HFFc6 (cell line): ENCODE data around the gene TNS3. TPM values are rescaled to one million over a fixed set of nuclear protein-coding genes. Genes with fewer than 3 reads are reported as not detected.

Experiments
- DNase-seq: peaks from one replicate; pipeline ENCODE4 v3.0.0-alpha.2; 2018
- H3K27ac Mint-ChIP-seq: 2 replicates; pipeline ENCODE4 v1.8.0; 2020; ENCODE audit warnings: mild to moderate bottlenecking, mixed read lengths
- H3K27me3 Mint-ChIP-seq: 2 replicates; pipeline ENCODE4 v1.8.0; 2021; ENCODE audit warnings: mild to moderate bottlenecking, moderate library complexity, mixed read lengths; ENCODE audit not compliant: insufficient read depth
- H3K36me3 Mint-ChIP-seq: 2 replicates; pipeline ENCODE4 v1.8.0; 2021; ENCODE audit warnings: low read depth, mixed read lengths
- H3K4me1 Mint-ChIP-seq: 2 replicates; pipeline ENCODE4 v1.8.0; 2020; ENCODE audit warnings: low read depth, mixed read lengths
- H3K4me3 Mint-ChIP-seq: 2 replicates; pipeline ENCODE4 v1.8.0; 2020; ENCODE audit warnings: mild to moderate bottlenecking, moderate library complexity, mixed read lengths
- H3K9me3 Mint-ChIP-seq: 2 replicates; pipeline ENCODE4 v1.8.0; 2020; ENCODE audit warnings: mild to moderate bottlenecking, mixed read lengths
- CTCF ChIP-seq: fragments of 200-600 bp; sonication (generic); IDR thresholded peaks from 2 replicates; pipeline ENCODE4 v1.5.0; 2021; ENCODE audit warnings: antibody characterized with exemption, mild to moderate bottlenecking
- total RNA-seq, 6 experiments: library from RNA; stranded (reverse); fragmentation: NEBNext Ultra II Directional; extraction: Animal tissue kit (Norgen Biotek cat#: 25700); gene quantifications; 2 replicates in 1 of 6; 3 replicates in 5 of 6; pipeline ENCODE4 v1.2.3, GENCODE V29; 2021

TNS3 gene
- total RNA-seq, 6 experiments from 2014 or later = 50.8 to 77.0 (median 67.8) TPM

- TF ChIP-seq CTCF = no peak
- no peak overlapping the region for H3K27ac Mint-ChIP-seq
- H3K36me3 Mint-ChIP-seq = peaks cover 6% of the 10 kb centered on the region
- DNase-seq = no peak
- H3K9me3 Mint-ChIP-seq = peaks cover 5% of the 10 kb centered on the region
- peaks cover 2% of the 10 kb centered on the region; the same call in 1 of the 2 replicates for H3K27me3 Mint-ChIP-seq
- H3K4me3 Mint-ChIP-seq = no peak overlapping the region
- peaks cover 24% of the 10 kb centered on the region for H3K4me1 Mint-ChIP-seq
Measured at GRCh38 chr7:47268851-47269836, 312.8 kb downstream of the TNS3 start.

GRCh38 chr7:47267346-47267745 is 314.6 kb downstream of the TNS3 start:
- H3K27ac Mint-ChIP-seq = no peak overlapping the region
- H3K4me3 Mint-ChIP-seq = no peak overlapping the region
- peaks cover 5% of the 10 kb centered on the region for H3K9me3 Mint-ChIP-seq
- peaks cover 6% of the 10 kb centered on the region for H3K36me3 Mint-ChIP-seq
- DNase-seq = no peak
- peaks cover 25% of the 10 kb centered on the region for H3K4me1 Mint-ChIP-seq
- TF ChIP-seq CTCF = no peak
- peaks cover 2% of the 10 kb centered on the region; the same call in 1 of the 2 replicates for H3K27me3 Mint-ChIP-seq

- Mint-ChIP-seq H3K4me1 (peaks cover 25% of the 10 kb centered on the region), H3K36me3 (peaks cover 6% of the 10 kb centered on the region), H3K4me3 (no peak overlapping the region), H3K27ac (no peak overlapping the region), H3K27me3 (peaks cover 2% of the 10 kb centered on the region; the same call in 1 of the 2 replicates), H3K9me3 (peaks cover 5% of the 10 kb centered on the region)
- TF ChIP-seq CTCF = no peak
- no peak for DNase-seq
Measured at GRCh38 chr7:47266799-47267198, 315.1 kb downstream of the TNS3 start.

GRCh38 chr7:47266131-47266706 is 315.7 kb downstream of the TNS3 start:
- Mint-ChIP-seq H3K36me3 (peaks cover 6% of the 10 kb centered on the region), H3K27me3 (peaks cover 2% of the 10 kb centered on the region; the same call in 1 of the 2 replicates), H3K4me1 (peaks cover 25% of the 10 kb centered on the region), H3K9me3 (peaks cover 5% of the 10 kb centered on the region), H3K4me3 (no peak overlapping the region), H3K27ac (peak overlapping the region; percentile 45; the same call in 1 of the 2 replicates)
- TF ChIP-seq CTCF = peak; percentile 99
- DNase-seq = peak; percentile 53

GRCh38 chr7:47265621-47266020 is 316.3 kb downstream of the TNS3 start:
- TF ChIP-seq CTCF = no peak
- no peak overlapping the region for H3K27ac Mint-ChIP-seq
- peaks cover 25% of the 10 kb centered on the region for H3K4me1 Mint-ChIP-seq
- DNase-seq = no peak
- H3K4me3 Mint-ChIP-seq = no peak overlapping the region
- H3K9me3 Mint-ChIP-seq = peaks cover 5% of the 10 kb centered on the region
- H3K36me3 Mint-ChIP-seq = peaks cover 6% of the 10 kb centered on the region
- H3K27me3 Mint-ChIP-seq = peaks cover 2% of the 10 kb centered on the region; the same call in 1 of the 2 replicates
